Retina (tissue), 1 donor: ENCODE results near the gene CACNA2D3.
"Not testable (repeated sequence)": the region's sequence is repeated elsewhere in the genome, so short reads cannot be mapped to it uniquely, and the experiment has no call there.

ENCODE experiments used
- DNase-seq: peaks from one replicate; pipeline ENCODE4 v3.0.0-alpha.2; 2016

Gene CACNA2D3

GRCh38 chr3:54390582-54390981, 268.2 kb downstream of the CACNA2D3 start:
- DNase-seq: peak; percentile 5

- DNase-seq: no peak
These were observed 270.8 kb downstream of the CACNA2D3 start for GRCh38 chr3:54393150-54393549.

DNA sequence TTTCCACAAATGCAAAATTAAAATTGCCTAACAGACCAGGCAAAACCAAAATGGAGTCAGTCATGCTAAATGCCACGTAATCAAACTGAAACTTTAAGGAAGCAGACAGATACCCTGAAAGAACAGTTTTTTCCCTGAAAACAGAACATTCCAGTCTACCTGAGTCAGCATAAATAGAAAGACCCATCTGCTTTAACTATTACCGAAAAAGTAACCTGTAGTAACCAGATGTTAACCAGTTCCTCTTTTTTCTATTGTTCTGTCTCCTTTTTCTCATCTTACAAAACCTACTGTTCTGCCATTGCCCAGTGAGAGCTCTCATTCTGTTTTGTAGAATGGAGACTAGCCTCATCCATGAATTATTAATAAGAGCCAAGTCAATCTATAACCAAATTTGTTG, 286.0 kb downstream of the CACNA2D3 start:
- no peak for DNase-seq

- DNase-seq: no peak
These were observed 299.6 kb downstream of the CACNA2D3 start for GRCh38 chr3:54421943-54422342.

- no peak for DNase-seq
These were observed 301.9 kb downstream of the CACNA2D3 start for GRCh38 chr3:54424292-54424691.

- no peak for DNase-seq
These were observed 304.0 kb downstream of the CACNA2D3 start for GRCh38 chr3:54426381-54426780.

GRCh38 chr3:54427501-54427900, 305.1 kb downstream of the CACNA2D3 start:
- no peak for DNase-seq

DNA sequence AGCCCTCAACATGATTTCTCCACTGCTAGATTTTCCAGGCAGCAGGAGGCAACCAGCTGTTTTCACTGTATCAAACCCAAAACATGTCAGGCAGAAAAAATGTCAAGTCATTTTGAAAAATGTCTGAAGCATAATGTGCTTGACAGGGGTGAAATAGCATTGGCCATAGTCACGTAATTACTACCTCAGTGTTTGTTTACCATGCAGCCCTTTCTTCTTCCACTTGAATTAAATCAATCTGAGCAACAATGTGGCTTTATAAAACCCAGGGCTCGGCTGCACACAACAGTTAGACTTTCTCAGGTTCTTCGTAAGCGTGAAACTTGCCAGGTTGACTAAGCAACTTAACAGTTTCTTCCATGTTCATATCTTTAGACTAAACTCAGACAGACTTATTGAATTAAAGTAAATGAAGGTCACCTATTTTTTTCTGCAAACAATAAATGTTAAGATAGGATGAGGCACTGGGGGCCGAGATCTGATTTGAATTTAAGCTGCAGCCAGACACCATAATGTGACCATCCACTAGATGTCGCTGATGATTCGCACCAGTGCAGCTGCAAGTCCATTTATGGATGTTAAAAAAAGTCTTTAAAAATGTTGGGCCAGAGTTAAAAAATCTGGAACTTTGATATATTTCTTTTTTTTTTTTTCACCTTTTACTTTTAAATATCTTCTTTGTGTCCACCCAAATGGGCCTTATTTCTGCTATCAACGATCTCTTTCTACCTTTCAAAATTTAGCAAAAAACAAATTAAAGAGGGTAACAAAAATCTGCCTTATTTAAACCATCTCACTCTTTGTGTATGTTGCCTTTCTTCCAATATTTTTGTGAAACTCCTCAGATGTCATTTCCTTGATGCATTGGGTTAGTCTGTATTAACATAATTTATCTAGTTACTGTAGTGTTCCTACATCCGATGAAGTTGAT, 305.9 kb downstream of the CACNA2D3 start:
- DNase-seq: peak; percentile 87

DNA sequence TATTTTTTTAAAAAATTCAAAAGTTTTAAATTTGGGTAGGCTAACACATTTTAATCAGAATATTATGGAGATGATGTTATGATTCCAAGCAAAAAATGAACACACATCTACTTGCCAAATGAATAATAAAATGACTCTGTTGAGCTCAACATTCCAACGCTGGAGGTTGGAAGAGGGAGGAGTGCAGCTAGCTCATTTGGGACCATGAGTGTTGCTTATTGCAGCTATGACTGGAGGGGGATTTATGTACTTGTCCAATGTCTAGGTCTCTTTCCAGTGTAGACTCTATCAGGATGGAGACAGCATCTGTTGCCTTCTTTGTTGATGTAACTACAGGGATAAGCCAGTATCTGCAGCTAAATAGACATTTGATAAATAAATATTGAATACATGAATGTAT, 310.6 kb downstream of the CACNA2D3 start:
- no peak for DNase-seq

- DNase-seq: no peak
These were observed 311.5 kb downstream of the CACNA2D3 start for GRCh38 chr3:54433846-54434245.

DNA sequence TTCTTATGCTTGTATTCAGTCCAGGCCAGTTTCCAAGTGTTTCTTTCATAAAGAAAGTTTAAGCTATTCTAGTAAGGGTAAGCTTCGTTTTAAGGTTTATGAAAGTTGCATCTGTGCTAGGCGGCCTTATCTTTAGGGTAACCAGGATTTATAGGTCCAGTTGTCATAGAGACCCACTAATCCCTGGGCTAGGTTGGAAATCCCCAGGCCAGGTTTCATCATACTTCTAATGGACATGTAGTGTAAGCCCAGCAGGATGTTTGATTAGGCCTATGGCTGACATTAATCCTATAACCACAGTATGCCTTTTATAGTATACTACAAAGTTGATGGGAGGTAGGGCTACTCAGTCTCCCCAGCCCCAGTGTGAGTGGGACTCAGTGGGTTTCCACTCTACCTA, 312.4 kb downstream of the CACNA2D3 start:
- DNase-seq: no peak

GRCh38 chr3:54437271-54437670, 314.9 kb downstream of the CACNA2D3 start:
- no peak for DNase-seq

GRCh38 chr3:54443561-54444161, 321.3 kb downstream of the CACNA2D3 start:
- DNase-seq: no peak

DNA sequence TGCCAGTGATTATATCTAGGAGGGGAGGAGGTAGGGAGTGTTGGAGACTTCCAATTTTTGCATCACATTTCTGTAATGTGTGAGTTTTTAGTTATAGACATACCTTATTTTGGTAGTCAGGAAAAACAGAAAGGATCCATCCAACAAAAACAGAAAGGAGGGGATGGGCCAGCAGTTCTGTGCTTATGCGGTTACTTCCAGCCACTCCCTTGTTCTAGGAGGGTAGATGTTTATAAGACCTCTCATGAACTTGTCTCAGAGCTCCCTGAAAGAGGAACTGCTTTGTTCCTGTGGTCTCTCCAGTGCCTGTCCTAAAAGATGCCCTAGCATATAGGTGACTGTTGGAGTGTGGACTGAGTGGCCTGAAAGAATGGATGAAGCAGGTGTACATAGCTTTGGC, 323.3 kb downstream of the CACNA2D3 start:
- no peak for DNase-seq

- DNase-seq: no peak
These were observed 325.1 kb downstream of the CACNA2D3 start for GRCh38 chr3:54447427-54447826.

DNA sequence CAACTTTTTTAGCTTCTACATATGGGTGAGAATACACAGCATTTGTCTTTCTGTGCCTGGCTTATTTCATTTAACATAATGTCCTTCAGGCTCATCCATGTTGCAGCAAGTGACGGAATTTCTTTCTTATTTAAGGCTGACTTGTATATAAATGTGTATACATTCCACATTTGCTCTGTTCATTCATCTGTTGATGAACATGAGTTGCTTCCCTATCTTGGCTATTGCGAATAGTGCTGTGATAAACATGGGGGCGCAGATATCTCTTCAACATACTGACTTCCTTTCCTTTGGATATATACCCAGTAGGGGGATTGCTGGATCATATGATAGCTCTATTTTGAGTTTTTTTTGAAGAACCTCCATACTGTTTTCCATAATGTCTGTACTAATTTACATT, 332.5 kb downstream of the CACNA2D3 start:
- no peak for DNase-seq

- no peak for DNase-seq
These were observed 336.0 kb downstream of the CACNA2D3 start for GRCh38 chr3:54458357-54458756.

DNA sequence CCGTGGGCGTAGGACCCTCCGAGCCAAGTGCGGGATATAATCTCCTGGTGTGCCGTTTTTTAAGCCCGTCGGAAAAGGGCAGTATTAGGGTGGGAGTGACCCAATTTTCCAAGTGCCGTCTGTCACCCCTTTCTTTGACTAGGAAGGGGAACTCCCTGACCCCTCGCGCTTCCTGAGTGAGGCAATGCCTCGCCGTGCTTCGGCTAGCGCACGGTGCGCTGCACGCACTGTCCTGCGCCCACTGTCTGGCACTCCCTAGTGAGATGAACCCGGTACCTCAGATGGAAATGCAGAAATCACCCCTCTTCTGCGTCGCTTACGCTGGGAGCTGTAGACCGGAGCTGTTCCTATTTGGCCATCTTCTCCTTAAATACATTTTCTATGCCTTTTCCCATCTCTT, 342.2 kb downstream of the CACNA2D3 start:
- DNase-seq: not testable (repeated sequence)

DNA sequence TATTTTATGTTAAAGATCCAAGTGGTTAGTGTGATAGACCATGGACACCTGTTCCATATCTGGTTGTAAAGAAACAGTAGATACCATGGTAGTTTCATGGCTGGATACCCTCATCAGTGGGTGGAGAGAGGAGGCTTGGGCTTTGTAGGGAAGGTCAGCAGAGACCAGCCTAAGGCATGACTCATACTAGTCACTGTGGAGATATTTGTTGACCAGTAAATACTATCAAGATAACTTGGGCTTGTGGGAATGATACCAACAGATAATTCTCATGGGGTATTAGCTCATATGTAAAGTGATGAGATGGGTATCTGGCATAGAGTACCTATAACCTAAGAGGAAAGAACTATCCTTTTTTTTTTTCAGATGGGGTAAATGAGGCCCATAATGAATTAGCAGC, 354.5 kb downstream of the CACNA2D3 start:
- no peak for DNase-seq

- DNase-seq: no peak
These were observed 359.4 kb downstream of the CACNA2D3 start for GRCh38 chr3:54481606-54482365.

DNA sequence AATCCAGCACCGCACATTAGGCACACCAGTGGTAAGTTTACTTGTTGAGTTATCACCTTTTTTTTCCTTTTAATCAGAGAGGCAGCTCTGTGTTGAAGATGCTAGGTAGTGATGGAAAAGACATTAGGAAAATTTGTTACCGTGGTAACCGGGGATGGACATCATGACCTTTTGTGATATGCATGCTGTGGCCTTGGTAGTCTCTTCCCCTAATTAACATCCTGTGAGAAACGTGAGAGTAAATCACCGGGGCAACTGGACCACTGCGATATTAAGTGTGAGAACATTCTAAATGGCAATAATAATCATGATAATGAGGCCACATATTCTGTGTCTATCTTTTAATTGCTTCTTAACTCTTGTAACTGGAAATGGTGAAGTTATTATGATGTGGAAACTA, 362.0 kb downstream of the CACNA2D3 start:
- no peak for DNase-seq

DNA sequence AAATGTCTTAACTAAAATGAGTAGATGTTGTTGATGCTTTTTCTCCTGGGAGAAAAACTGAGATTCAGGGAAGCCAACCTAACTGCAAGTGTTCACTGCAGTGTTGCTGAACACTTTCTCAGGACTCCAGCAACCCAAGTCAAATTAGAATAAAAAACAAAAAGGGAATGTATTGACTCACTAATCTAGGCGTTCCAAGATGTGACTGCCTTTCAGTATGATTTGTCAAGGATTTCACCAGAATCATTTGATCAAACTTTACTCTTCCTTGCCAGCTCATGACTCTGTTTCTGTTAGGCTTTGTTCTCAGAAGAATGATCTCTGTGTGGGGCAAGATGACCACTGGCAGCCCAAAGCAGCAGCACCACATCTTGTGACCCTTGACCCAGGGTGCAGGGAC, 364.0 kb downstream of the CACNA2D3 start:
- DNase-seq: no peak

DNA sequence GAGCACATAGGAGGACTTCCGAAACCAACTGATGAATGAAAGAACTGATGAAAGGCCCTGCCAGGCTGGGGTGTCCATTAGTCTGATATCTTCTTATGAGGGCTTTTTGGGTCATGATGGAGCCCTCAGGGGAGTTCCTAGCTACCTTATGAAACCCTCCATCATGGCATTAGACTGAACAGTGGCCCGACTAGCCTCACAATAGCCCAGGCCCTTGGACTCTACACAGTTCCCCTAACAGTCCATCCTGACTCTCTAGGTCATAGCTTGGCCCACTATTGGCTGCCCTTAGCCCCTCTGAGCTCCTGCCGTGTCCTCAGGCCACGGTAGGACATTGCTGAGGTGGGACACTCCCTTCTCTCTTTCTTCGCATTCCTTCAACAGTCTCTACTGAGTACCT, 365.9 kb downstream of the CACNA2D3 start:
- DNase-seq: no peak

- no peak for DNase-seq
These were observed 371.9 kb downstream of the CACNA2D3 start for GRCh38 chr3:54494209-54494608.
